GM21390 (cell line): ENCODE measurements around the gene CHRNB4.

Source experiments
- ATAC-seq: cut with Tn5 transposase; IDR thresholded peaks from one replicate; pipeline ENCODE4 v1.9.1; 2021; ENCODE audit not compliant: unreplicated experiment

Gene CHRNB4

GRCh38 chr15:78634210-78635145, 6.5 kb downstream of the CHRNB4 start:
- ATAC-seq: no peak

DNA sequence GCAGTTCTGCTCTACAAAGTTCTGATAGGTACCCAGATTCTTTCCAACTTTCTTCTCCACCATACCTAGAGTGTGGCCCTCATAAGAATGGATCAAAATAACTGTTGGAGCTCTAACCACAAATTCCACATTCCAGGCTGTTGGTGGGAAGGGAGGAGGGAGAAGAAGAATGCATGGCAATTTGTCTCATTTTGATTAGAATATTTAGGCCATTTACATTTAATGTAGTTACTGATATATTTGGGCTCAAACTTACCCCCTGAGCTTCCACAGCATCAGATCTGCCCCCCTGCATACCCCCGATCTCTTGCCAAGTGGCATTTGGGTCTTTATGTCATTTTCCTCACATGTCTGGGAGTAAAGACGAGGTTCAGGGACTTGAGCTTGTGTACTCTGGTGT, 7.7 kb downstream of the CHRNB4 start:
- no peak for ATAC-seq

DNA sequence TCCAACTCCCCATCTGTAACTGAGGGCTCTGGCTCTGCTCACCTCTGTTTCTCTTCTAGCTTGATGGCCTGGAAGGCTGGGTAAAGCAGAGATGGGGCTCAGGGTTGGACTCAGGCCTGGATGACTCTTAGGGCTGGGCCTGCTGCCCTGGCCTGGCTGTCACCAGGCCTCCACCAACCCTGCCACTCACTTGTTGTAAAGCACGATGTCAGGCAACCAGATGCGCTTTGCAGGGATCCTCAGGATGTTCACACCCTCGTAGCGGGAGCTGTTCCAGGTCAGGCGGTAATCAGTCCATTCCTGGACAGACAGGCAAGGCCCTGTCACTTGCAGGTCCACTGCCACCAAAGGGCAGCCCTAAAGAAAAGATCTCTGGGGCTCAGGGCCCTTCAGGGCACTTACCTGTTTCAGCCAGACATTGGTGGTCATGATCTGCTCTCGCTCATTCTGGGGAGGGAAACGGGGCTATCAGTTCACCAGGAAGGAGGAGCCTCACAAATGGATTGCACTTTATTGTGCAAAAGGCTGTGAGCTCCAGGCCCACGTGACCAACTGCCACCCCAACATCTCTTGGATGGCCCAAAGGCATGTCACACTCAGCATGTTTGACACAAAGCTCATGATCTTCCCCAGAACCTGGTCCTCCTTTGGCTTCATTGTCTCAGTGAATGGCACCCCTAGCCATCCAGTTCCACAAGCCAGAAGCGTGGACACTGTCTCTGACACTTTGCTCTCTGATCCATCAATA, 9.9 kb downstream of the CHRNB4 start:
- no peak for ATAC-seq

- no peak for ATAC-seq
Observed at GRCh38 chr15:78629716-78630065, 11.3 kb downstream of the CHRNB4 start.

DNA sequence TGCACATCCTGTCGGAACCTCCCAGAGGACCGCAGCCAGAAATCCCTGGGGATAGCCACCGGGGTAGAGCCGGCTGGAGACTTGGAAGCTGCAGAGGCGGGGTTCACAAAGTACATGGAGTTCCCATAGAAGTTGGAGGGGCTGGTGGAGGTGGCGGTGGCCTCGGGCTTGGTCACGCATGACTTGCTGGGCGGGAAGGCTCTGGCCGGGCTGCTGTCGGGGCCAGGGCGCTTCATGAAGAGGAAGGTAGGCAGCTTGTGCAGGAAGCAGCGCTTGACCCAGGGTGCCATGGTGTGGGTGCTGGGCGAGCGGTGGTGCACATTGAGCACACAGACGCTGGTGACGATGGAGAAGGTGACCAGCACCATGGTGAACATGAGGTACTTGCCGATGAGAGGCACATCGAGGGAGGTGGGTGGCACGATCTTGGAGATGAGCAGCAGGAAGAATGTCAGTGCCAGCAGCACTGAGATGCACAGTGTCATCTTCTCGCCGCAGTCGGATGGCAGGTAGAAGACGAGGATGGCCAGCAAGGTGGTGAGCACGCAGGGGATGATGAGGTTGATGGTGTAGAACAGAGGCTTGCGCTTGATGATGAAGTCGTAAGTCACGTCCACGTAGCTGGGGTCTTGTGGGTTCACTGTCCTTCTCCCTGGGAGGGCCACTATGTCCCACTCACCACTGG, 11.8 kb downstream of the CHRNB4 start:
- no peak for ATAC-seq

- no peak for ATAC-seq
Observed at GRCh38 chr15:78628227-78628626, 12.8 kb downstream of the CHRNB4 start.

- no peak for ATAC-seq
Observed at GRCh38 chr15:78627348-78627747, 13.7 kb downstream of the CHRNB4 start.

- ATAC-seq: no peak
Observed at GRCh38 chr15:78626381-78626995, 14.5 kb downstream of the CHRNB4 start.

DNA sequence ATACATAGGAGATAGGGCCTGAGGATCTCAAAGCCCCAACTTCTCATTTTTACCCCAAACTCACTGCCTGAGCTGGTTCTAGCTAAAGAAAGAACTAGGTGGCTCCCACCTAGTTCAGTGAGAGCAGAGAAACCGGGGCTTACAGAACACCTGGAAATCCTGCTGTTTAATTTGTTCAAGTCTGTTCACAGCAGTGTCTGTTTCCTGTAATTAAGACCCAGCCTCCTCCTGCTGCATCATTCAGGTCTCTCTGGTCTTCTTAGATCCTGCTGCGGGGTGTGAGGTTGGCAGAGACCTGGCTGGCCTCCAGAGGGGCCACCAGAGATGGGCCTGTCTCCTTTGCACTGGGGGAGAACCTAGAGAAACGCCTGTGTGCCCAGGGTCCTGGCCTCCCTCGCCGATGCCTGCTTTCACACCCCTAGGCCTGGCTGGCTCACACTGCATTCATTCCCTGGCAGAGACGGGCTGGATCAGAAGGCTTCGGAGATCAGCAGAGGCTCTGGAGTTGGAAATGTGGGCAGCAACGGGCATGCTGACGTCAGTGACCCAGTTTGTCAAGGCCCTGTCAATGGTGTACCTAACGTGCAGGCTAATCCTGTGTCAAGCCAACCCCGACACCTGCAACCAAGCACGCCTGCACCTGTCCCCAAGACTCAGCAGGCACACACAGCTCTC, 15.3 kb downstream of the CHRNB4 start:
- no peak for ATAC-seq

DNA sequence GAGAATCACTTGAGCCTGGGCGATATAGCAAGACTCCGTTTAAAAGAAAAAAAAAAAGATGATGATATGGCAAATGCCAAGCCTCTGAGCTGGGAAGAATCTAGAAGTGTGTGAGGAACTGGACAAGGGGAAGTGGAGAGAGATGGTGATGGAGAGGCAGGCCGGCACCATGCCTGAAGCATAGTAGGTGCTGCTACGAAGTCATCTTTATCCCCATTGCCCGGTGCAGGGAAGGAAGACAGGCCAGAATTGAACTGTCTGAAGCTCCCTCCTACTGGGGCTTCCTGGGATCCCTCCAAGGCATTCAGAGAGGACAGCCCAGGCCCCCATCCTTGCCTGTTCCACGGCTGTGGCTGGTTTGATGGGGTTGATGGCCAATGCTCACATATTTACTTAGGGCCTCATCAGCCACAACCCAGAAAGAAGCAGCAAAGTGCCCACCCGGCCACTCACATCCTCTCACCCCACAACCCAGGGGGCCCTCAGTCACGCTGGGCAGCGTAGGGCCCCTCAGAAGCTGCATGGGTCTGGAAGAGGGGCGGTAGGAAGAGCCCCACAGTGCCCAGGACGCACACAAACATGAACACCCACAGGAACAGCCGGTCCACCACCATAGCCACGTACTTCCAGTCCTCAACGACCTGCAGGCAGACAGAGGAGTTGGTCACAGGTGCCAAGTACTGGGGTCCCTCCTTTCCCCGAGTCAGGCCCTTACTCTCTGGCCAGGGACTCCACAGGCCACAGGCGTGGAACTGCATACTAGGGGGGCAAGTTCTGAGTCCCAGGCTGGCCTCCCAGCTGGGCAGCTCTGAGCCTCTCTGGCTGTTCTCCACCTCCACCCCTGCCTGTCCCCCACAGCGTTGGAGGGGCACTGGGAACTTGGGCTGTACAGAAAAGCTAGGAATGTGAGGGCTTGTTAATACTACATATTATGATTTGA, 16.1 kb downstream of the CHRNB4 start:
- no peak for ATAC-seq

- no peak for ATAC-seq
Observed at GRCh38 chr15:78623786-78624497, 17.1 kb downstream of the CHRNB4 start.

DNA sequence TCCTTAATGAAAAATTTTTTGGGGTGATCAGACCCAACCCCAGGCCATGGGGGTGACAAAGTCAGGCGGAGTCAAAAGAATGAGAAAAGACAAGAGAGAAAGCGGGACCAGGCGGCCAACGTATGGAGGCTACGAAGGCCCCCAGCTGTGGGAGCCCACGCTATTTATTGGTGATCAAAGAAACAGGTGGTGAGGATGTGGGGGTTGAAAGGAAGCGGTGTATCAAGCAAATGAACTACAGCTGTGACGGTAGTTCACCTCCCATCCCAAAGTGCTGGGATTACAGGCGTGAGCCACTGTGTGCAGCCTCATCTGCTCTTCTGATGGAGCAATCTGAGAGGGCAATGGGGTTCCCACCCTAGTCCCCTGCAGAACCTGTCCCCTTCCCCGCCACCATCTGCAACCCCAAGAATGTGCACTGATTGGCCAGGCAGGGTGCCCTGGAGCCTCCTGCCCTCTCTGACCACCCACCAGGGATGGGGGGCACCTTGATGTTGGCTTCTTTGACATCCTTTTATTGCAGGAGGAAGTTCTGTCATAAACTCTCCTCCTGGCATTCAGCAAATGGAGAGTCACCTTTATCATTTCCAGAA, 19.1 kb downstream of the CHRNB4 start:
- ATAC-seq: no peak

DNA sequence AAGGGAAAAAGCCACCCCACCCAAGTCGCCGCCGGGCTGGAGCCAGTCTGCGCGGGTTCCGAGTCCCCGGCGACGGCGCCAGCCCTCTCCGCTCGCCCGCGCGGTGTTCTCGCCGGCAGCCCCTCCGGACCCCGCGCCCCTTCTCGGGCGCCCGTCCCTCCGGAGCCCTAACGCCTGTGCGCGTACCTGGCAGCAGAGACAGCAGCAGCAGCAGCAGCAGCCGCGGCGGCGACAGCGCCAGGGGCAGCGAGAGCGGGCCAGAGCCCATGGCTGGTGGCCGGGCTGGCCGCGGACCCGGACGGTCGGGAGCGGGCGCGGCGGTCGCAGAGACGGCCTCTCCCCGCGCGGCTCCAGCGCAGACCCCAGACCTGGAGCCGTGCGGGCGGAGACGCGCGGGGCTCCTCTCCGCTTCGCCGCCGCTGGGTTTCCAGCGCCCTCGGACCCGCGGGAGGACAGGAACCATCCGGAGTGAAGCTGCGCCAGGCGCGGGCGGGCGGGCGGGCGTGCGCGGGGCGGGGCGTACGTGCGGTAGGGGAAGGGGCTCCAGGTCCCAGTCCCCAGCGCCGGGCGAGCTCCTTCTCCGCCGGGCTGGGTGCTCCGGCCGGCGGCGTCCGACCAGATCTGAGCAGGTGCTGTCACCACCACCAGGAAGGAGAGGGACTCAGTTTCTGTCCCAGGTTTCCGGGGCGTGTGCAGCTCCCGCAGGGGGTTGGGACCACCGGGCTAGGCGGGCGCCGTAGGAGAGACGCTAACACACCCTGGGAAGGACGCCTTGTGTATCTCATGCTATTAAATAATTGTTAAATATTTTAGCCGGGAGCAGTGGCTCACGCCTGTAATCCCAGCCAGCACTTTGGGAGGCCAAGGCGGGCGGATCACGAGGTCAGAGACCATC, 20.2 kb downstream of the CHRNB4 start, which contains the start of gene CHRNA3:
Gene CHRNA3, minus strand, starts transcription at position 470 of the 895 bp plus-strand sequence. Its CDS starts 202 bp downstream, at position 268.
- no peak for ATAC-seq

- no peak for ATAC-seq
Observed at GRCh38 chr15:78620021-78620526, 20.9 kb downstream of the CHRNB4 start.

DNA sequence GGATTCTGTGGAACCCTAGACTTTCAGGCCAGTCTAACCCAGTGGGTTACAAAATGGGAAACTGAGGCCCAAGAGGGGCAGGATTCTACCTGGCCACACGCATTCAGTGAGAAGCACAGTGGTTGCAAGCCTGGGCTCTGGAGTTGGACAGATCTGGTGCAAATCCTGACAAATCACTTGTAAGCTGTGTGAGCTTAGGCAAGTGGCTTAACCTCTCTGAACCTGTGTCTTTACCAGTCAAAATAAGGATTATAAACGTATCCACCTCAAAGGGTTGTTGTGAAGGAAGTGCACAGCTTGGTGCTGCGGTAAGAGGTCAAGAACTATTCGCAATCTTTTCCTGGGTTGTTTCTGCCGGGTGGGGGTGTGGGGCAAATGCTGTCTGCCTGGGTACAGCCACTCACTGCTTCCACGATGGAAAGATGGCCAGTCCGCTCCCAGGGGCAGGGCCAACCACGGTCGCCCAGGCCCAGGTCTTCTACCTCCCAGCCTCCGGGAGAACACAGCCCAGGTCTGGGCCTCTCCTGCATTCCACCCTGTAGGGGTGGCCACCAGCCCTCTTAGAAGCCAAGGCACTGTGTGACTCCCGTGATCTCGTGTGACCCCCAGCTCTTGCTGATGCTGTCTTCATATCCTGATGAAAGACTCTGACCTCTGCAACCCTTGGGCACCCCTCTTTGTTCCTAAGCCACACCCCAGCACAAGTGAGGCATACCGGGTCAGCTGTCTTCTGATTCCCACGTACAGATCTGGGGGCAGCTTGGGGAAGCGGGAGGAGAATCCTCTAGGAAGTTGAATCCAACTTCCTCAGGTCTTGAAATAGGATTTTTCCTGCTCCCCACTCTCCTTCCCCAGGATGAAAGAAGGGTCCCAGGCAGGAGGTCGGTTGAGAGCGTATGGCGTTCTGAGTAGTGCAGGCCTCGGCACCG, 21.7 kb downstream of the CHRNB4 start:
- no peak for ATAC-seq

DNA sequence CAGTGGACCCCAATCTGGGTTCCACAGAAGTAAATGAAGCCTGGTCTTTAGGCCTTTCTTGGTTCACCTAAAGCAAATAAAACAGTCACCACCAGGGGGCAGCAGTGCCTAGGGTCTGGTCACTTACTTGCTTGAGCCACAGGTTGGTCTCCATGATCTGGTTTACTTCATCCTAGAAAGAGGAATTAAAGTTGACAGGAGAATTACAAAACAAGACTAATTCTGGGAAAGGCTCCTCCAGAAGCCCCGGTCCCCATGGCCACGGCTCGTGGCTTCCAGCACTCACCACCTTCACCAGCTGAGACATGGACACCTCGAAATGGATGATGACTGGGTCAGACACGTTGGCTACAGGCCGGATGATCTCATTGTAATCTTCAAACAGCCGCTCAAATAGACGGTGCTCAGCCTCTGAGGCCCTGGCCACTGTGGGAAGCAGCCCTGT, 22.5 kb downstream of the CHRNB4 start:
- ATAC-seq: no peak
